Choroid plexus epithelial cell (primary cell): ENCODE results near the gene NR0B2.
"Not testable (repeated sequence)": the region's sequence is repeated elsewhere in the genome, so short reads cannot be mapped to it uniquely, and the experiment has no call there.

Experiments
- DNase-seq: peaks from one replicate; pipeline ENCODE4 v3.0.0-alpha.2; 2010; ENCODE audit warnings: low read depth
- H3K4me3 ChIP-seq: 2 replicates; pipeline ENCODE4 v1.5.1; 2011; ENCODE audit warnings: low read depth, mild to moderate bottlenecking, control low read depth, low read length, moderate library complexity
- CTCF ChIP-seq: conservative IDR thresholded peaks from 2 replicates; pipeline ENCODE4 v1.5.1; 2011; ENCODE audit warnings: low read depth, mild to moderate bottlenecking, control low read depth, inconsistent platforms, low read length, moderate library complexity

Gene NR0B2

DNA sequence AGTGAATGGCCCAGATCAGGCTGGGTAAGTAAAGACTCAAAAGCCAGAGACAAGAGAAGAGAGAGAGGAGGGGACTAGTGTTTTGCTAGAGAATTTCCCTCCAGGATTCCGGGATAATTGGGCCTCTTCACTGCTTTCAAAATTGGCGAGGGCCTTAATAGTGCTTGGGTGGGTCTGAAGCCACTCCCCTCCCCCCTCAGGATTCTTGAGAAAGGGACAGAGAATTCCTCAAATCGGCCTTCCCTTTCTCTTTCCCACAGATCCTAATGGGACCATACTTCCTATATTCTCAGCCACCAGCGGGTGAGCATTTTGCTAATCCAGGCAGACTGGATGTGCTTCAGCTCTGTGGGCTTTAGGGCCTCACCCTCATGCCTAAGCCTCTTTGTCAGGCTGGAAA lies 38.9 kb downstream of the NR0B2 start:
- TF ChIP-seq CTCF = no peak
- no peak for DNase-seq

DNA sequence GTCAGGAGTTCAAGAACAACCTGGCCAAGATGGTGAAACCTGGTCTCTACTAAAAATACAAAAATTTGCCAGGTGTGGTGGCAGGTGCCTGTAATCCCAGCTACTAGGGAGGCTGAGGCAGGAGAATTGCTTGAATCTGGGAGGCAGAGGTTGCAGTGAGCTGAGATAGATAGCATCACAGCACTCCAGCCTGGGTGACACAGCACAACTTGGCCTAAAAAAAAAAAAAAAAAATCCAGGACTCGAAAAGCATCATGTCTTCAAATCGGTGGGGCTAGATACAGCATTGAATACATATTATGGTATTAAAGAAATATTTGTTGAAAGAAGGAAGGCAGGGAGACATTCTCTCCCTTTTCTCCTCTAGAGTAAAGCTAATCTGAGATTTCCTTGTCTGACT lies 40.7 kb downstream of the NR0B2 start:
- DNase-seq, H3K4me3 ChIP-seq: not testable (repeated sequence)

More for the DNA sequence above, 38.9 kb downstream of the NR0B2 start:
- no peak overlapping the region for H3K4me3 ChIP-seq

DNA sequence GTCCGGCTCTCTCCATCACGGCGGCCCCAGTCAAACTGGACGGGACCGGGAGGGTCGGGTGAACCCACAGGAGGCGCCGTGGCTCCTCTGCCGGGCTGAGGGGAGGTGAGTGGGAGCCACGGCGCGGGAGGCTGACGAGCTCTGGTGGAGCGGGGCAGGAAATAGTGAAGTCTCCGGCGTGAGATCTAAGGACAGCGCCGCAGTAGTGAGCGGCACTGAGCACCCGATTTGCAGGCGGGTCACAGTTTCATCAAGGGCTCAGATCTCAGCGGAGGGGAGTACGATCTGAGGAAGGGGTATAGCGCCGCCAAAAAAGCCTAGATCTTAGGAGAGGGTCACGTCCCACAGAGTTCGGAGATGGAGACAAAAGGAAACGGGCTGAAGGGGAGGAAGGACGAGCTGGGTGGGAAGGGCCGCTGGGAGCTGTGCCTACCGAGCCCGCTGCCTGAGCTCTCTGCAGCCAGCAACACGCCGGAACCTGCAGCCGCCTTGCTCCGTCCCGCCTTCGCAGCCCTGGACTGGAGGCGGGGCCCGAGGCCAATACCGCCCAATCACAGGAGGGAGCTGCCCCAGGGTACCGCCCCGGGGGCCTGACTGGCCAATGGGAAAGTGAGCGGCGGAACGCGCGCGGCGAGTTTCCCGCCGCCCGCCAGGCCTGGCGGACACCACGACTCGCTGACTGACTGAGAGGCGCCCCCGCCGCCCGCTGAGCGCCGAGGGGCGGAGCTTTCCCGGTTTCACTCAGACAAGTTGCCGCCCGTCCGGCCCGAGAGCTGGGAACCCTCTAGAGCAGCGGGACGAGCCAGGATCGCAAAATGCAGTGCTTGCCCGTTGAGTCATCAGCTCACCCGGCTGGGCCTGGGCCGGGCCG lies 48.9 kb downstream of the NR0B2 start:
- TF ChIP-seq CTCF = no peak
- H3K4me3 ChIP-seq = peak overlapping the region; percentile 67
- peak; percentile 98 for DNase-seq

- TF ChIP-seq CTCF = no peak
- no peak for DNase-seq
- H3K4me3 ChIP-seq = no peak overlapping the region
Observed at GRCh38 chr1:26863685-26864077, 50.1 kb downstream of the NR0B2 start.

GRCh38 chr1:26862781-26863684 lies 50.7 kb downstream of the NR0B2 start, which contains the start of gene SFN:
SFN (plus strand) TSS chr1:26863149; CDS start chr1:26863213, 64 bp downstream.
- TF ChIP-seq CTCF = peak; percentile 34
- DNase-seq = no peak
- no peak within 1 kb of the TSS for H3K4me3 ChIP-seq

GRCh38 chr1:26861889-26862378 lies 51.8 kb downstream of the NR0B2 start:
- DNase-seq = no peak
- H3K4me3 ChIP-seq = no peak overlapping the region
- TF ChIP-seq CTCF = no peak
